Upper lobe of left lung (tissue), 6 donors: ENCODE results near the gene ASCC3. TPM values are rescaled to one million over a fixed set of nuclear protein-coding genes. Genes with fewer than 3 reads are reported as not detected.

Source experiments
- ATAC-seq, 2 donors: fragments of 200-7000 bp; cut with Tn5 transposase; one replicate each; pipeline ENCODE4 v1.9.1; 2022; ENCODE audit warnings: mild to moderate bottlenecking in 2 of 2, moderate library complexity in 2 of 2; ENCODE audit not compliant: low FRiP score in 2 of 2
- DNase-seq, 2 donors: peaks; one replicate each; pipeline ENCODE4 v3.0.0-alpha.2; 2019 to 2020
- H3K27ac ChIP-seq, 4 donors: fragments of 200-600 bp; sonication (generic); one replicate each; pipeline ENCODE4 v1.5.1; 2016 to 2019
- H3K27me3 ChIP-seq, 4 donors: fragments of 200-600 bp; sonication (generic); one replicate each; pipeline ENCODE4 v1.5.1; 2017 to 2019
- H3K36me3 ChIP-seq, 4 donors: fragments of 200-600 bp; sonication (generic); one replicate each; pipeline ENCODE4 v1.5.1; 2016 to 2019
- H3K4me1 ChIP-seq, 4 donors: fragments of 200-600 bp; sonication (generic); one replicate each; pipeline ENCODE4 v1.5.1; 2018 to 2019
- H3K4me3 ChIP-seq, 4 donors: fragments of 200-600 bp; sonication (generic); one replicate each; pipeline ENCODE4 v1.5.1; 2017 to 2019; ENCODE audit warnings: mild to moderate bottlenecking in 2 of 4, moderate library complexity in 1 of 4
- H3K9me3 ChIP-seq, 4 donors: fragments of 200-600 bp; sonication (generic); one replicate each; pipeline ENCODE4 v1.5.1; 2018 to 2019
- EP300 ChIP-seq, 4 donors: sonication (generic); formaldehyde crosslinking; IDR thresholded peaks; one replicate each; pipeline ENCODE4 v1.5.1; 2017; ENCODE audit warnings: antibody characterized with exemption in 4 of 4, control low read depth in 2 of 4
- POLR2A ChIP-seq, 4 donors: fragments of 450-650 bp; IDR thresholded peaks; one replicate each; pipeline ENCODE4 v1.5.1; 2016 to 2017; ENCODE audit warnings: antibody characterized with exemption in 4 of 4, mild to moderate bottlenecking in 2 of 4
- POLR2AphosphoS5 ChIP-seq, 2 donors: sonication (generic); formaldehyde crosslinking; IDR thresholded peaks; one replicate each; pipeline ENCODE4 v1.5.1; 2017; ENCODE audit warnings: antibody characterized with exemption in 2 of 2
- WGBS, 2 donors: methylation state at CpG; one replicate each; pipeline ENCODE4 v1.1.5; 2017 to 2018; 5-methylcytosine and 5-hydroxymethylcytosine counted together
- total RNA-seq, 6 donors: library from RNA; depleted of rRNA in 4 of 6; stranded (reverse); fragments of >200 nt in 4 of 6; gene quantifications; one replicate each; pipeline versions ENCODE4 v1.1.0 to v1.2.1, GENCODE V29; 2016 to 2021
- TF ChIP-seq, protein P1 (sequence below), 6 experiments: fragments of 450-650 bp in 4 of 6; fragments of 200-600 bp in 2 of 6; sonication (generic) in 2 of 6; IDR thresholded peaks; one replicate each; pipeline ENCODE4 v1.5.1; 2016 to 2019; ENCODE audit warnings: antibody characterized with exemption in 6 of 6
- donor health status: DM: no; HTN: no; CAD: no; lungs with moderate emphysema.
- donor health status: DM: no; HTN: yes; CAD: no; lungs with severe emphysema.

Gene ASCC3
- total RNA-seq, 6 donors from 2014 or later: 18.4 to 52.2 (median 33.9) TPM

DNA sequence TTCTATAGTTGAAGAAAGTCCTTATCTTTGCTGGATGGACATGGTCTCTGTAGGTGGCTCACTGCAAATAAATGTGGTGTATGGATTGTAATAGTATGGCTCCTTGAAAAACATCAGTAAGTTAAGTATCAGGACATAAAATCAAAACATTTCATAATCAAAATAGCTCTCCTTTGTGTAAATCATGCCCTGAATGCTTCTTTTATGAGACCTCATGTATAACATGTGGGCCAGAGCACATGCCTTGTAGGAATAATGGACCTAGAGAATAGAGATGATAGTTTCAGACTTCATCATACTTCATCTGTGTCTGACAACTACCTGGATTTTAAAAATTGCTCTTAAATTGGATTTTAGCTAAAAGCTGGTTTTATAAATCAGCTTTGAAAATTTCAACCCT, 159.9 kb downstream of the ASCC3 start:
- Histone ChIP-seq H3K4me1 (peaks cover 0 to 3% (median 0%) of the 10 kb centered on the region in 4 donors), H3K36me3 (peaks cover 0 to 3% (median 2%) of the 10 kb centered on the region in 4 donors), H3K27me3 (no peaks in the 10 kb centered on the region), H3K4me3 (no peak overlapping the region), H3K27ac (no peak overlapping the region), H3K9me3 (no peaks in the 10 kb centered on the region)
- TF ChIP-seq POLR2AphosphoS5 (IDR thresholded peaks at IDR 0.05): no peak
- TF ChIP-seq POLR2A (IDR thresholded peaks at IDR 0.05): no peak
- no peak for TF ChIP-seq EP300 (IDR thresholded peaks at IDR 0.05)
- TF ChIP-seq, protein P1, sequence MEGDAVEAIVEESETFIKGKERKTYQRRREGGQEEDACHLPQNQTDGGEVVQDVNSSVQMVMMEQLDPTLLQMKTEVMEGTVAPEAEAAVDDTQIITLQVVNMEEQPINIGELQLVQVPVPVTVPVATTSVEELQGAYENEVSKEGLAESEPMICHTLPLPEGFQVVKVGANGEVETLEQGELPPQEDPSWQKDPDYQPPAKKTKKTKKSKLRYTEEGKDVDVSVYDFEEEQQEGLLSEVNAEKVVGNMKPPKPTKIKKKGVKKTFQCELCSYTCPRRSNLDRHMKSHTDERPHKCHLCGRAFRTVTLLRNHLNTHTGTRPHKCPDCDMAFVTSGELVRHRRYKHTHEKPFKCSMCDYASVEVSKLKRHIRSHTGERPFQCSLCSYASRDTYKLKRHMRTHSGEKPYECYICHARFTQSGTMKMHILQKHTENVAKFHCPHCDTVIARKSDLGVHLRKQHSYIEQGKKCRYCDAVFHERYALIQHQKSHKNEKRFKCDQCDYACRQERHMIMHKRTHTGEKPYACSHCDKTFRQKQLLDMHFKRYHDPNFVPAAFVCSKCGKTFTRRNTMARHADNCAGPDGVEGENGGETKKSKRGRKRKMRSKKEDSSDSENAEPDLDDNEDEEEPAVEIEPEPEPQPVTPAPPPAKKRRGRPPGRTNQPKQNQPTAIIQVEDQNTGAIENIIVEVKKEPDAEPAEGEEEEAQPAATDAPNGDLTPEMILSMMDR (IDR thresholded peaks at IDR 0.05): no peak
- ATAC-seq (no peak), DNase-seq (no peak)

GRCh38 chr6:100719883-100720682, 161.0 kb downstream of the ASCC3 start:
- ATAC-seq (peak in 1 of 2 donors; percentile 50), DNase-seq (no peak)
- Histone ChIP-seq H3K4me1 (peaks cover 0 to 3% (median 0%) of the 10 kb centered on the region in 4 donors), H3K9me3 (no peaks in the 10 kb centered on the region), H3K36me3 (peaks cover 0 to 3% (median 2%) of the 10 kb centered on the region in 4 donors), H3K4me3 (peak overlapping the region in 2 of 4 donors; percentile 6 to 29), H3K27ac (no peak overlapping the region), H3K27me3 (no peaks in the 10 kb centered on the region)
- TF ChIP-seq, protein P1 (IDR thresholded peaks at IDR 0.05): peak in 3 of 6 experiments; percentile 15 to 46 (median 23)
- TF ChIP-seq POLR2A (IDR thresholded peaks at IDR 0.05): no peak
- no peak for TF ChIP-seq EP300 (IDR thresholded peaks at IDR 0.05)
- no peak for TF ChIP-seq POLR2AphosphoS5 (IDR thresholded peaks at IDR 0.05)
- WGBS, 2 donors: 55 to 65% methylated on average over 5 of the region's 5 CpGs

GRCh38 chr6:100712997-100713396, 168.1 kb downstream of the ASCC3 start:
- TF ChIP-seq, protein P1 (IDR thresholded peaks at IDR 0.05): no peak
- TF ChIP-seq EP300 (IDR thresholded peaks at IDR 0.05): no peak
- no peak for TF ChIP-seq POLR2AphosphoS5 (IDR thresholded peaks at IDR 0.05)
- no peak for TF ChIP-seq POLR2A (IDR thresholded peaks at IDR 0.05)
- no peak overlapping the region for H3K27ac ChIP-seq
- peaks cover 0 to 6% (median 0%) of the 10 kb centered on the region in 4 donors for H3K36me3 ChIP-seq
- no peak for ATAC-seq
- 99% methylated on average over 6 of the region's 6 CpGs for WGBS, 2 donors
- H3K9me3 ChIP-seq: no peaks in the 10 kb centered on the region
- H3K27me3 ChIP-seq: no peaks in the 10 kb centered on the region
- no peak for DNase-seq
- H3K4me3 ChIP-seq: no peak overlapping the region
- no peaks in the 10 kb centered on the region for H3K4me1 ChIP-seq

DNA sequence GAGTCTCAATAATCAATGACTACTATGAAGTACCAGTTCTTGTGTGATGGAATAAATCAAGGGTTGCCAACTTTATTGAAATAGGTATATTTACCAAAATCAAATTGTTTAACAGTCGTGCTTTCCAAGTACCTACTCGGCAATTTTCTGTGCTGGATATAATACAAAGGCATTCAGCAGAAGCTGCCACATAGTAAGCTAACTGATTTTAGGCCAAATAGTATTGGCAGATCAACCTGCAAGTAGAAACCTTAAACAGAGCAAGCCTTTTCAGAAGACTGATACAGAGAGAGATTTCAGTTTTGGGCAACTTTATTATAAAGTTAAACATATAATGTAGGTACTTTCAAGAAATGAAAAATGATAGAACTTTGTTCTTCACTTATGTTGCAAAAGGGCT, 174.6 kb downstream of the ASCC3 start:
- no peaks in the 10 kb centered on the region for H3K36me3 ChIP-seq
- no peaks in the 10 kb centered on the region for H3K4me1 ChIP-seq
- H3K4me3 ChIP-seq: no peak overlapping the region
- H3K27me3 ChIP-seq: no peaks in the 10 kb centered on the region
- no peak for DNase-seq
- no peaks in the 10 kb centered on the region for H3K9me3 ChIP-seq
- no peak overlapping the region for H3K27ac ChIP-seq
- ATAC-seq: no peak
- no peak for TF ChIP-seq POLR2A (IDR thresholded peaks at IDR 0.05)
- TF ChIP-seq EP300 (IDR thresholded peaks at IDR 0.05): no peak
- TF ChIP-seq POLR2AphosphoS5 (IDR thresholded peaks at IDR 0.05): no peak
- TF ChIP-seq, protein P1 (IDR thresholded peaks at IDR 0.05): no peak
- WGBS, 2 donors: 64 to 88% methylated on average over 2 of the region's 2 CpGs

DNA sequence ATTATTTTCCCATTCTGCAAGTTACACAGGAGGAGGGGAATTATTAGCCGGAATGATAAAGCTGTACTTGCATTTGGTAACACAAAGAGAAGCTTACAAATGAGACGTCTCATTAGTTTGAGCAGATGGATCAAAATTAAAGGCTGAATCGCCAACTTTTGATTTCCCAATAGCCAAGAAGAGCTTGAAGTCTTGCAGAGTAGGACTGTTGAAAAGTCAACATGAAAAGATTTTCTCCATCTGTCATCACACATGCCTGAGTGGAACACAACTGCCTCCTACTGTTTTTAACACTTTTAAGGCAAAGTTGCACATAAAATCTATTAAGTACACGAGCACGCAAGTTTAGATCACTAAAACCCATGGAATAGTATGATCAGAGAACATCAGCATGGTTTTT, 176.2 kb downstream of the ASCC3 start:
- ATAC-seq (no peak), DNase-seq (no peak)
- H3K27me3 ChIP-seq: no peaks in the 10 kb centered on the region
- H3K9me3 ChIP-seq: no peaks in the 10 kb centered on the region
- H3K4me1 ChIP-seq: no peaks in the 10 kb centered on the region
- H3K36me3 ChIP-seq: no peaks in the 10 kb centered on the region
- TF ChIP-seq POLR2AphosphoS5 (IDR thresholded peaks at IDR 0.05): no peak
- TF ChIP-seq, protein P1 (IDR thresholded peaks at IDR 0.05): no peak
- TF ChIP-seq EP300 (IDR thresholded peaks at IDR 0.05): no peak
- no peak for TF ChIP-seq POLR2A (IDR thresholded peaks at IDR 0.05)
- no peak overlapping the region for H3K4me3 ChIP-seq
- no peak overlapping the region for H3K27ac ChIP-seq
- WGBS, 2 donors: 85 to 97% methylated on average over 5 of the region's 5 CpGs
